Right kidney (tissue), 9 donors: ENCODE data around the gene PSIP1.
"Not testable (repeated sequence)": the region's sequence is repeated elsewhere in the genome, so short reads cannot be mapped to it uniquely, and the experiment has no call there.

ENCODE experiments used
- DNase-seq: peaks from one replicate; pipeline ENCODE4 v3.0.0-alpha.2; 2016
- long read RNA-seq, 8 donors: transcript quantifications; one replicate each; lab custom pipeline, GENCODE V29; 2026

The PSIP1 gene
- long read RNA-seq, donor 1, partial matches to known transcripts: 24 of 29 reads
- long read RNA-seq, donor 1, other reads (novel, unspliced or antisense): 0 of 29 reads
- long read RNA-seq, donor 2, partial matches to known transcripts: 6 of 11 reads
- long read RNA-seq, donor 2, other reads (novel, unspliced or antisense): 0 of 11 reads
- long read RNA-seq, donor 3, partial matches to known transcripts: 6 of 12 reads
- long read RNA-seq, donor 3, other reads (novel, unspliced or antisense): 0 of 12 reads
- long read RNA-seq, donor 4, partial matches to known transcripts: 6 of 13 reads
- long read RNA-seq, donor 4, other reads (novel, unspliced or antisense): 0 of 13 reads
- long read RNA-seq, donor 5, transcript PSIP1-203 (16 exons, 3,391 nt): major isoform, 5 of 18 reads
- long read RNA-seq, donor 5, transcript PSIP1-202 (11 exons, 1,889 nt): major isoform, 5 of 18 reads
- long read RNA-seq, donor 5, partial matches to known transcripts: 5 of 18 reads
- long read RNA-seq, donor 5, other reads (novel, unspliced or antisense): 0 of 18 reads
- long read RNA-seq, donor 6, partial matches to known transcripts: 29 of 35 reads
- long read RNA-seq, donor 6, other reads (novel, unspliced or antisense): 0 of 35 reads
- long read RNA-seq, donor 7, partial matches to known transcripts: 118 of 127 reads
- long read RNA-seq, donor 7, other reads (novel, unspliced or antisense): 0 of 127 reads
- long read RNA-seq, donor 8, partial matches to known transcripts: 13 of 20 reads
- long read RNA-seq, donor 8, other reads (novel, unspliced or antisense): 0 of 20 reads

DNA sequence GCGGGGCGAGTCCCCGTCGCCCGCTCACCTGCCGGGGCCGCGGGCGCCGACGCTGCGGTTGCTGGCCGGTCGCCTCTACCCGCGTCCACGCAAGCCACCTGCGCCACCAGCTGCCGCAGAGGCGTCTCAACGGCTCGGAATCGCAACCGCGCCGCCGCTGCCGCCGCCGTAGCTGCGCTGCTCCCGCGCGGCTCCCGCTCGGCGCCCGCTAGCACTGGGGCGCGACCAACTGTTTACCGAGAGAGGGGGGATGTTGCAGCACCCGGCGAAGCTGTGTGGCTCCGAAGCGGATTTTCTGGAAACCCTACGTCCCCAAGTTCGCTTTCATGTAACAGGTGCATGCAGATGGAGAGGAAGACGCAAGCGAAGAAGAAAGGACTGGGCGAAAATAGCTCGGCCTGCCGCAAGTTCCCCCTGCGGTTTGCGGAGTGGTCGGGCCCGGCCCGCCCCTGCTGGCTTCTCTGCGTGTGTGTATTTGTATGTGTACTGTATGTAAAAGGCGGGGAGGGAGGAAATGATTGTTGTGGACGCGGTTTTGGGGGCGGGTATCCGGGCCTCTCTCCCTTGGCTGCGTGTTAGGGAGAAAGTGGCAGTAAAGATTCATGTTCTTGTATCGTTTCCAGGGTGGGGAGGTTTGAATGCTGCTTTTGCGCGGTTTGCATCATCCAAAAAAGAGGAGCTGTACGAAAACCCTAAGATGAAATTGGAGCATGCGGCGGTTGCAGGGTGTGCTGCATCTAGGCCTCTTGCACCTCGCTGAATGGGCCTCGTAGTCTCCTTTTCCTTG lies at the start of gene PSIP1:
Gene PSIP1, minus strand, starts transcription at position 182 of the 787 bp plus-strand sequence. CDS start 782 bp downstream, outside the sequence.
- DNase-seq: peak; percentile 100

DNA sequence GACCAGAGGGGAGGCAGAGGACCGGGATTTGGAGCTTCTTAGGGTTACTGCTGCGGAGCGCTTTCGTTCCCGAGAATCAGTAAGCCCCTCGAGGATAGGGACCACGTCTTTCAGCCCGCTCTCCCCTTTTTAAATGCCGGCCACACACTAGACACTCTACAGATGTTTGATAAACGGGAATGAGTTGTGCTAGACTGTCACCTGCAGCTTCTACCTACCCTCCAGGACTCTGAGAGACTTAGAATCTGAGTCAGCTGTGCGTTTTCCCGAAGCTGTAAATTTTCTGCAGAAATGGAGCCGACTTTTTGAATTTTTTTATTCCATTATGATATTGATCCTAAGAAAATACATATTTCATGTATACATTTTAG lies 42.7 kb upstream of the PSIP1 start:
- DNase-seq: no peak

DNA sequence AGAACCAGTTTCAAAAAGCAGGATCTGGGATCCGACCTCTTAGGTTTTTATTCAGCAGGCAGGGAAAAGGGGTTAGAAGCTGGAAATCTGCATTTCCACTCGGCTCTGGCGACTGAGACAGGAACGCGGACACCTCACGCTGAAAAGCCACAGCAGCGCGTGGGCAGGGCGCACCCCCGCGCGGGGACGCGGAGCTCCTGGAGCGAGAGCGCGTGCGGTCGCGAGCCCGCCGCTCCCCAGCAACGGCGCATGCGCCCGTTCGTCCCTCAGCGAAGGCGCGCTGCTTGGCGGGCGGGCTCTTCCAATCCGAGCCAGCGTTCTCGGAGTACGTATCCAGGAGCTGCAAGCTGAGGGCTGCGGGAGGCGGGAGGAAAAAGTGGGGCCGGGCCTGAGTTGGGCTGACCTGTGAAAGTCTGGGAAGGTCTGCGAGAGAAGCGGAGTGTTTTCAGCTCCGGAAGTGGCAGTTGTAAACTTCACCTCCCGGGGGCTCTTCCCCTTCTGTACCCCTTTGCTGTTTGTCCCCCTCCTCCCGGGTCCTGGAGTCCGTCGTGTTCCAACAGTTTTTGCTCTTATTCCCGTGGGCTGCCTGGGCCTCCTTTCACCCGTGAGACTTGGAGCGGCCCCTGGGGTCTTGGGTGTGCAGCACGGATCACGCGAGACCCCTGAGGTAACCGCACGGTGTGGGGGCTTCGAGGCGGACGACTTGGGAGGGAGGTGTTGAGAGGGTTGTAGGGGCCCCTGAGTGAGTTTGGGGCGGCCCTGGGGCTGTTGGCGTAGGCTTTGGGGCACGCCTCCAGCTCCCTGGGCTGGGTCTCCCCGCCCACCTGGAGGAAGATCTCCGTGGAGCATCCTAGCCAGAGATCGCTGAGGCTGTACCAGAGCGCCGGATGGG lies 42.1 kb upstream of the PSIP1 start, which contains the start of gene CCDC171:
Gene CCDC171, plus strand, starts transcription at position 408 of the 892 bp plus-strand sequence. CDS start 11,046 bp downstream, outside the sequence.
- DNase-seq: peak; percentile 96

DNA sequence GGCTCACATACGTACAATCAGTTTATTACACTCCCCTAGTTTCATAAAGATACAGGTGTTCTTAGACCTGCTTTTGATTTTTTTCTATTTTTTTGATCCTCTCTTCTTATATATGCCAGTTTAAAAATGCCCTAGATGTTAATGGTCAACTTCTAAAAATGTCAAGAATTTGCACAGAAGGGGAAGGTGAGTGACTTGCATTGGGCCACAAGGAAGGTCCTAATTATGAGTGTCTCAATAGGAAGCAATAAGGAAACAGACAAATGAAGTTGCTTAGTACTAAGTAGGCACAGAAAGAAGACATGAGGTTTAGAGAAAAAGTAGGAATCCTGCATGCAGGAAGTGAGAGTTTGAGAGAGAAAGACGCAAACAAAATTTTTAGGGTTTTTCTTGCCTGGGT lies 38.8 kb upstream of the PSIP1 start:
- DNase-seq: no peak

DNA sequence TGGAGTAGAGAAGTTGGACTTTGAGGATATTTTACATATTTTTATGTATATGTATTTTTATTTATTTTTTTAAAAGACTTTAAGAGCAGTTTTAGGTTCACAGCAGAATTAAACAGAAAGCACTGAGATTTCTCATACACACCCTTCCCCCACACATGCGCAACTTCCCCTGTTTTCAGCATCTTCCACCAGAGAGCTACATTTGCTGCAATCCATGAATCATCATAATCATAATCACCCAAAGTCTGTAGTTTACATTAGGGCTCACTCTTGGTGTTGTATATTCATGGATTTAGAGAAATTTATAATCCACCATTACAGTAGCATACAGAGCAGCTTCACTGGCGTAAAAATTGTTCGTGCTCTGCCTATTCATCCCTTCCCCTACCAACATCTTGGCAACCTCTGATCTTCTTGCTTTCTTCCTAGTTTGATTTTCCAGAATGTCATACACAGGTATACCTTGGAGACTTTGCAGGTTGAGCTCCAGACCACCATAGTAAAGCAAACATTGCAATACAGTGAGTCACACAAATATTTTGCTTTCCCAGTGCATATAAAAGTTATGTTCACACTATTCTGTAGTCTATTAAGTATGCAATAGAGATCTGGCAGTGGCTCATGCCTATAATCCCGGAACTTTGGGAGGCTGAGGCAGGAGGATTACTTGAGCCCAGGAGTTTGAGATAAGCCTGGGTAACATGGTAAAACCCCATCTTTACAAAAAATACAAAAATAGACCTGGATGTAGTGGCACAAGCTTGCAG lies 32.5 kb upstream of the PSIP1 start:
- no peak for DNase-seq

DNA sequence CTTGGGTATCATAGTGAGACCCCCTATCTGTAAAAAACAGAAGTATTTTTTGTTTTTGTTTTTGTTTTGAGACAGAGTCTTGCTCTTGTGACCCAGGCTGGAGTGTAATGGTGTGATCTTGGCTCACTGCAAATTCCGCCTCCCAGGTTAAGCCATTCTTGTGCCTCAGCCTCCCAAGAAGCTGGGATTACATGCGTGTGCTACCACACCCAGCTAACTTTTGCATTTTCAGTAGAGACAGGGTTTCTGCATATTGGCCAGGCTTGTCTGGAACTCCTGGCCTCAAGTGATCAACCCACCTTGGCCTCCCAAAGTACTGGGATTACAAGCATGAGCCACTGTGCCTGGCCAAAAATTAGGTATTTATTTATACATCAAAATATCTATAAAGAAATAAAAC lies 31.9 kb upstream of the PSIP1 start:
- DNase-seq: no peak

DNA sequence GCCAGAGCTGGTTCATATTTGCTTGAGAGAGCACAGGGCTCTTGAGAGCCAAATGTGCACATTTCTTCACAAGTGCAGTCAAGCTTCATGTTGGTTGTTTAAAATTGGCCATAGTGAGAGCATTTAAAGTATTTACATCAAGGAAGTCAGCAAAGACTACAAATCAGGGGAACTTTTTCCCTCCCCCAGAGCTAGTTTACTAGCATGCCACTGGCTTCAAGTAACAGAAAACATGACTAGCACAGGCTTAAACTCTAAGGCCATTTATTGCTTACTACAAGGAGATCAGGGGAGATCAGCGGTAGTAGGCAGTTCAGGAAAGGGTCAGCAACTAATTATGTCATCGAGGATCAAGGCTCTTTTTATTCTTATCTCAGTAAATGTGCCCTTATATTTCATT lies 31.1 kb upstream of the PSIP1 start:
- DNase-seq: peak; percentile 11

DNA sequence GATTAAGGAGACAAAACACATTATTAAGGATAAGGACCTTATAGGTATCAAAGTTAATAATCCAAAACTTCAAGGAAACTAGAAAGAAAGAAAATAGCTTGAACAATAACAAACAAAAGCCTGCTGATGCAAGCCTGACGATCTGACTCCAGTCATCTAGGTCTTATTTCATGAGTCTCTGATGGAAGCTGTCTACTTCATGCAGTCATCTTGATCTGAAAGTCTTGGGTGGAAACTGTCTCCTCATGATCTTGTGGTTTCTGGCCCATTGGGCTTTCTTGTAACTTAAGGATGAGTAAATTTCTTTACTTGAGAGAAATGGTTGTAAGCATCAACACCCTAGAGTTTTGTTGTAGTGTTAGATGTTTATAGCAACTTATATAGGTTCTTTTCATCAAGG lies 20.6 kb upstream of the PSIP1 start:
- DNase-seq: no peak

DNA sequence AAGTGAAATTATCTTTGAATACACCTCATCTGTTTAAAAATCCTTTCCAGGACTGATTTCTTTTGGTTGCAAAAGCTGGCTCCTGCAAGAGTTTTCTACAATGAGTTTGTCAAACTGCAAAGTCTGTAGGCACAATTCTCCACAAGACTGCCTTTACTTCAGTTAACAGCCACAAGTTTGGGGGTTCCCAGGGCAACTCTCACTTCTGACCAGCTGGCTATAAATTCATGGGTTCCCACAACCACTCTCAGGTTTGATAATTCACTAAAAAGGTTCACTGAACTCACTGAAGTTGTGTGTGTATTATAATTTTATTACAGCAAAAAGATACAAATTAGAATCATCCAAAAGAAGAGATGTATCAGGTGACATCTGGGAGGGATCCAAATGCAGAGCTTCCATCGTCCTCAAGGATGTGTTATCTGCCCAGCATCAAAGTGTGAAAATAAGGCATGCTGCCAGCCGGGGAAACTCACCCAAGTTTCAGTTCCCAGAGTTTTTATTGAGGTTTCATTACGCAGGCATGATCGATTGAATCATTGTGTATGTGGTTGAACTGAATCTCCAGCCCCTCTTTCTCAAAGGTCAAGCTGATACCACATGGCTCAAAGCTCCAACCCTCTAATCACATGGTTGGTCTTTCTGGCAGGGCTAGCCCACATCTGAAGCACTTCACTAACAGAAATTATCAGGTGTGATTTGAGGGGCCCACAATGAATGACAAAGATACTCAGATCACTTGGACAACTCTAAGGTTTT lies 19.0 kb upstream of the PSIP1 start:
- no peak for DNase-seq

DNA sequence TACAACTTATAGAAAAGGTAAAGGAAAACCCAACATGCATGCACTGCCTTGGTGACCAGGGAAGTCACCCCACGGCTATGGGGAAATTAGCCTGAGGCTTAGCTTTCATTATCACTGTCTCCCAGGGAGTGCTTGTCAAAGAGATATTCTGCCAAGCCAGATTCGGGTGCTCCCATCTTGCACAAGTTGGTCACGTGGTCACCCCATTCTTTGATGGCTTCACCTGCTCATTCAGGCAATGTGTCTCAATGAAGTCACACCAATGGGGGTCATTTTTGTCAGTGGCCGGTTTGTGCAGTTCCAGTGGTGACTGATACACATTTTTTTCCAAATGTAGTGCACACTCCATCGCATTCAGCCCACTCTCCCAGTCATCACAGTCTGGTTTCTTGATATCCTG lies 16.3 kb upstream of the PSIP1 start:
- DNase-seq: not testable (repeated sequence)

DNA sequence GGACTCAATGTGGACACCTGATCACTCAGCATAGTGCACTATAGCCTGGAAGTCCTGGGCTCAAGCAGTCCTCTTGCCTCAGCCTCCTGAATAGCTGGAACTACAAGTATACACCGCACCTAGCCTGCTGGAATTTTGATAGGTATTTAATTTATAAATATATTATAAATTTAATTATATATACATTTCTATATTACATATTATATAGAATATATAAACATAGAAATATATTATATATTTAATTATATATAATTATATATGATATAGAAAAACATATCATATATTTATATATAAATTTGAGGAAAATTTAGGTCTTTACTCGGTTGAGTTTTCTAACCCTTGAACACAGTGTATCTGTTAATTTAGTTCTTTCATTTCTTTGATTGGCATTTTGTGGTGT lies 15.2 kb upstream of the PSIP1 start:
- DNase-seq: no peak

DNA sequence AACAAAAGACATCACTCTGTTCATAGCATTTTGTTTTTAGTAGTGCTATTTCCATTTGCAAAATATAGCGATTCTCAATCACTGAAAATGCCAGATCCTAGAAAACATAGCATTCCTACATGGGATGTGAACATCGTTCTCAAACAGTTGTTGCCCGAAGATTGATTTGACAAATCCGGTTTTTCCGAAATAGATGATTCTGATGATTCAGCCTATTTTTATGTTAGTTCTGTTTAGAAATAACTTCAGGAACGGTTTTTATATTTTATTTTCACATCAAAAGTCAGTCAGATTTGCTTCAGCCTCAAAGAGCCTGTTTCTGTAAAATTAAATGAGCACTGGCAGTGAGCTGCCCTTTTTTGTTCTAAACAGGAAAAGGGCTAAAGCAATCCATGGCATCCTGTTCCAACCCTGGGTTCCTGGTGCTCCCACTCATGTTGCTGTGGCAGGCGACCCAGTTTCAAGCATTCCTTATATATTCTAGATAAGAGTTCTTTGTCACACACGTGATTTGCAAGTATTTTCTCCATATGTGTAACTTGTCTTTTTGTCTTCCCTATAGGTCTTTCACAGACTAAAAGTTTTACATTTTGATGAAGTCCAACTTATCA lies 14.2 kb upstream of the PSIP1 start:
- DNase-seq: no peak

DNA sequence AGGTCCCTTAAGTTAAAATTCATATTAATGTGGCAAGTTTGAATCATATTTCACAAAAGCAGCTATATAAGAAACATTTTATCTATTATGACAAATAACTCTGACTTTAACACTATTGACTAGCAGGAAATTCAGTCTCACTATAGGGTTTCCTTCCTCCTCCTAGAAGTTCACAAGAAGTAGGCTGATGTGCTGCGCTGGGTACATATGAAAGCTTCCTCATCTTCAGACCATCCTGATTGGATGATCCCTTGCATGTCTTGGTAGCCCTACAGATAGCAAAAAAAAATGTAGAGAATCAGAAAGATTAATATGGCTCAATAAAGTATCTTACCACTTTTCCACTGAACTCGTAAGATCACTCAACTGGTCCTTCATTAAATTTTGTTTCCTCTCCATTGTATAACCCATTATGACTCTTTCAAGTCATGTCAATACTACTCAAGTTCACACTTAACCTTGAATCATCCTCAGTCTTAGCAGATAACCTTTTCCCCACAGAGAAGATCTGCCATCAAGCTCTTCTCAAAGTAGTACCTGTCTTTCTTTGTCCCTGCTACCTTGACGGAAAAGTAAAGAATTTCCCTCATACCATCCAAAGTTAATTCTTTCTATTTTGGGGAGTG lies 11.5 kb upstream of the PSIP1 start:
- DNase-seq: no peak

DNA sequence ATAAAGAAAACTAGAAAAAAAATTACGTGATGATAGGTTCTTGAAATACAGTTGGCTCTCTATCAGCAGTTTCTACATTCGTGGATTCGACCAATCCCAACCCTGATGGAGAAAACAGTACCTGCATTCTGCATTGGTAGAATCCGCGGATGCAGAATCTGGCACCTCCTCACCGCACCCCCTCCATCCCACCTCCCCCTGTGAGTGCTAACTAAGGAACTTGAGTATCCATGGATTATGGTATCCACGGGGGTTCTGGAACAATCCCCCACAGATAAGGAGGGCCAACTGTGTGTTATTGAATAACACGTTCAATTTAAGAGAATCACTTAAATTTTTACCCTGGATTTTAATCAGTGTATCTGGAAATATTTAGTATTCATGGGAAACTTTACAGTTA lies 10.5 kb upstream of the PSIP1 start:
- DNase-seq: no peak

DNA sequence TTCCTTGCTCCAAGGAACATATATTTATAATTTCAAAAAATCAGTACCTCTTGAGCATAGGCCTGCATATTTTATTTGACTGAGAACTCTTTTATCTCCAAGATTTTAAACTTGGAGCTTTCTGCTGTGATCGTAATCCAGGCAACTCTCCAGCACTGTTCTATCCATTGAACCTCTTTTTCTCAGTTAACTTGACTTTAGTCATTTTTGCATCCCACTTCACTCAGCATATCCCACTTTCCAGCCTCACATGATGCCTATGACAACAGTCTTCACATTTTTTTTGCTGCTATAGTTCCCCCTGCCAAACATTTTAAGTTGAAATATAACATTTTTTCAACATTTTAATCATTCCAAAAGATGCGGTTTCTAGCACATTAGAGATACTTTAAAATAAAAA lies 9.1 kb upstream of the PSIP1 start:
- no peak for DNase-seq

DNA sequence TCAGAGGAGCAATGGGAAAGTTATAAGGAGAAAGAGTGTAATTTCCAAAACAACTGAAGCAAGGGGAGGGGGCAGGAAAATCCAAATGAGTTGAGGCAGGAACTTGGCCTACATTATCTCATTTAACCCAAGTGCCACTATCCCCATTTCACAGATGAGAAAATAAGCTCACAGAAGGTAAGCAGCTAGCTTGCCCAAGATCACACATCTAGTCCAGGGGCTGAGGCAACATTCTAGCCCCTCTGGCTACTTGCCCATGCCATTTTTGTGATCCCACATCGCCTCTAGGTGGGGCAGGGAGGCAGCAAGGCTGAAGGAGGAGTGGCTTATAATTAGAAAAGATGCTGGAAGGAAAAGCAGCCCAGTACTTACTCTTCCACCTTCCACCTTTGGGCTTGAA lies 2.6 kb upstream of the PSIP1 start:
- DNase-seq: no peak

DNA sequence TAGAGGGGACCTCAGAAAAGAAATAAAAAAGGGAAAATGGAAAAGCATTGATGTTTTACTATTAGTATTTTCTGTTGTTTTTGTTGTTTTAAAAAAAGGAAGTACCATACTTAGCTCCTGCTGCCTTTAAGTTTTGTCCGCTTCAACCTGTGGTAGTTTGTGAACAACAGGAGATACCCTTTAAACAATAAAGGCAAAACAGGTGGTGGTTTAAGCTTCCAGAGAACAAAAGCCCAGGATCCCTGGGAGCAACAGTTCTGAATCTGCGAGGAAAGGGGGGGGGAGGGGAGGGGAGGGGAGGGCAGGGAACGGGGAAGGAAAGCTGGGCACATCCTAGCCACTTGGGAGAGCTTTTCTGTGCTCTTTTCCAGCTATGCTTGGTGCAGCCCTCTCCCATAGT lies 2.1 kb upstream of the PSIP1 start:
- no peak for DNase-seq

DNA sequence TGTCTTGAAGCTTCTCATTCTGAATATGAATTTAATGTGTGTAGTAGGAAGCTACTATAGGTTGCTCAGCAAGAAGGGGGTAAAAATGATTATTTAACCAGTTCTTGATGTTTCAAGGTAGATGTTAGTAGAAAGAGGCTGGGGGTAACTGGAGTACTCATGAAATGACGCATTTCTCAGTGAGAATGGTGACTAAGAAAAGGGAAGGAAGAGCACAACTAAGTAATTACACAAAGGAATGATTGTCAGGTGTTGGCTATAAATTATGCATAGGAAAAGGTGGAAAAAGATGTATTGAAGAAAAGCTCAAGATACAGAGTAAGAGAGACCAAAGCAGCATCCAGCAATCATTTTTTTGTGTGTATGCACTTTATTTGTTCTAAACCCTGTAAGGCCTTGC lies 1.4 kb upstream of the PSIP1 start:
- no peak for DNase-seq
